ENCODE results near the gene TAF11L4.
"Not testable (repeated sequence)": the region's sequence is repeated elsewhere in the genome, so short reads cannot be mapped to it uniquely, and the experiment has no call there.

TAF11L4 gene

GRCh38 chr5:17497446-17497845, 24.2 kb upstream of the TAF11L4 start:
- TF ChIP-seq CTCF (conservative IDR thresholded peaks at IDR 0.05): no peak
- H3K27ac ChIP-seq: no peak overlapping the region

- not testable (repeated sequence) for H3K27ac ChIP-seq
These were observed 23.7 kb upstream of the TAF11L4 start, which contains the start of gene TAF11L2 for GRCh38 chr5:17497931-17498330. Gene TAF11L2, plus strand, starts transcription at chr5:17498231.

GRCh38 chr5:17511775-17512325, 9.8 kb upstream of the TAF11L4 start:
- no peak for TF ChIP-seq CTCF (conservative IDR thresholded peaks at IDR 0.05)

DNA sequence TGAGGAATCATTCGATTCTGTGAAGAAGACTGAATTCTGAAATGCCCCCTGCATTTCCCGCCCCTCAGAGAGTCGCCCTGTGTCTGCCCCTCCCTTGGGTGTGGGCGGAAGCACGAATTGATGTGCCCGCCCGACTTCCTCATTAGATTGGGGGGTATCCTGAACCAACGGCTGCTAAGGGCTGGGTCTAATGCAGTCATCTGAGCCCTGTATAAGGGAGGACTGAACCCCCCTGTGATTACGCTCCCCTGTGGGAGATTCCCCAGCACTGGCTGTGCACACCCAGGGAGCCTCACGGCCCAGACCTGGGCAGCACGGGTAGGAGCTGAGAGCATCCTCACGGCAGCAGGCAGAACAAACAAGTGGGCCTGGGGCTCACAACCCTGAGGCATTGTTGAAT, 4.1 kb upstream of the TAF11L4 start:
- H3K27ac ChIP-seq: not testable (repeated sequence)

More at GRCh38 chr5:17511775-17512325, 9.8 kb upstream of the TAF11L4 start:
- no peak overlapping the region for H3K27ac ChIP-seq

- not testable (repeated sequence) for H3K27ac ChIP-seq
These were observed 3.5 kb upstream of the TAF11L4 start, which contains the start of gene TAF11L3 for GRCh38 chr5:17518067-17518466. Gene TAF11L3, plus strand, starts transcription at chr5:17518367.

GRCh38 chr5:17519508-17519907, 2.1 kb upstream of the TAF11L4 start:
- H3K27ac ChIP-seq: not testable (repeated sequence)

- H3K27ac ChIP-seq: not testable (repeated sequence)
These were observed 3.3 kb downstream of the TAF11L4 start, which contains the start of gene TAF11L5 for GRCh38 chr5:17524935-17525334. Gene TAF11L5, plus strand, starts transcription at chr5:17525235.

GRCh38 chr5:17526504-17526903, 4.9 kb downstream of the TAF11L4 start:
- H3K27ac ChIP-seq: not testable (repeated sequence)

- not testable (repeated sequence) for H3K27ac ChIP-seq
These were observed 6.8 kb downstream of the TAF11L4 start, which contains the start of gene TAF11L6 for GRCh38 chr5:17528369-17528768. Gene TAF11L6, plus strand, starts transcription at chr5:17528669.

All from VCaP (cell line).